Dermis microvascular lymphatic vessel endothelial cell (primary cell): Measurements from ENCODE around the gene ENPP5. TPM values are rescaled to one million over a fixed set of nuclear protein-coding genes. Genes with fewer than 3 reads are reported as not detected.

Source experiments
- DNase-seq, 2 donors: peaks; one replicate each; pipeline versions ENCODE4 v3.0.0 to v3.0.0-alpha.2; 2010; ENCODE audit warnings: low read depth in 2 of 2
- total RNA-seq: library from RNA; depleted of rRNA; stranded (reverse); fragments of >200 nt; gene quantifications from 2 replicates; pipeline ENCODE4 v1.2.1, GENCODE V29; 2014

Gene ENPP5
- under 0.01 TPM in 1 of 2 replicates, not detected in the other for total RNA-seq

GRCh38 chr6:46170357-46171289 is at the start of gene ENPP5:
TSS of gene ENPP5 (minus strand) at chr6:46170980. CDS start at chr6:46168262, 2,718 bp downstream.
- no peak for DNase-seq

DNA sequence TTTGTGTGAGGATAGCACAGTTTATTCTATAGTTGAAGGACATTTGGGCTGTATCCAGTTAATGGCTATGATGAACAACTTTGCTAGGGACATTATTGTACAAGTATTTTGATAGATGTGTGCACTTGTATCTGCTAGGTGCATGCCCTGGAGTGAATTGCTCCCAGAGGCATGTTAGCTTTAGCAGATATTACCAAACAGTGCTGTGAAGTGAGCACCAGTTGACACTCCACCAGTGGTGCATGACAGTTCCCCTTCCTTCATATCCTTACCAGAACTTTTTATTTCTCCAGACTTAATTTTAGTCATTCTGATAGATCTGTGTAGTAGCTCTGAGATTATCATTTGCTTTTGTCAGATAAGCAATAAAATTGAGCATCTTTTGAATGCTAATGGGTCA is 48.9 kb upstream of the ENPP5 start:
- no peak for DNase-seq

DNA sequence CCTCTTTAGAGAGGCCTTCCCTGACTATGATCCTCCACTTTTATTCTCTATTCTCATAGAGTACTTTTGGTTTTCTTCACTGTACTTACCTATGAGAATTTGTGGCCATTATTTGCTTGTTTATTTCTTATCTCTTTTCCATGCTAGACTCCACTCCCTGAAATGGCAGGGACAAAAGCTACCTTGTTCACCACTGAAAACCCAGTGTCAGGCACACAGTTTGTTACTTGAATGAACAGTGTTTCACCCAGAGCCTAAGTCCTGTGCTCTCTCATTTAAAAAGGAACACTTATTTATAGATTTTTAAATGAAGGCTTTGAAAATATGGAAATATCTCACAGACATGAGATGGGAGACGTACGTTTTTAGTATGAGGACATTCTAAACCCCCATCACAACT is 47.7 kb upstream of the ENPP5 start:
- DNase-seq: no peak

DNA sequence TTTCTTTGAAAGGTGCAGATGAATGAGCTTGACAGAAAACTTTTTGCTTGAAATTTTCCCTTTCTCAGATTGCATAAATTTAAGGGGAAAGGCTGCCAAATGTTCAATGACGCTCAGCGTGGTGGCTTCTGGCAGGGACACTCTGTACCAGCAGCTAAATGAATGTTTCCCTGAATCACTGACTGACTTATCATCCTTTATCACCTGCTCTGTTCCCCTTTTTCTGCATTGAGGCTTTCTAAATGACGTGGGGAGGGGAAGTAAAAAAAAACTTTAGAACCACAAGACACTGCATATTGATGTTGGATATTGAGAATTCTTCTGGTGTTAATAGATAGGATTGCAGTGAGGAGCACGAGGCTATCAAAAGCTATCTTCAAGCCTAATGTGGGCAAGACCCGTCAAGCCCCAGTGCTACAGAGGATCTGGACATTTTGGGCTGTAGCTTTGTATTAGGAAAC is 46.9 kb upstream of the ENPP5 start:
- no peak for DNase-seq

DNA sequence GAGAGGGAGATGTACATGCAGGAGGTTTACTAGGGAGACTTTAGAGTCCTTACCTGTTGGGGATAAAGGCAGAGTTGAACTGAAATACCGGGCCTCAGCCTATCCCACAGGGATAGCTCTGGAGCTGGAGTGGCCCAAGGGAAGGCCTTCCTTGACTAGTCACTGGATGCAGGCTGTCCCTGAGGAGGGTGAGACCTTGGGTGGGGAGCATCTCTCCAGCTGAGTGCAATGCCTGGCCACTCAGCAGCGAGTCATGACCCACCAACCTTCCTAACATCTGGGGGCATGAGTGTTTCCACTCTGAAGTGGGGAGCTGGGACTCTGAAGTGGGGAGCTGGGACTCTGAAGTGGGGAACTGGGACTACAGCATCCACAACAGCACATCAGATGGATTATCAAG is 46.1 kb upstream of the ENPP5 start:
- no peak for DNase-seq

- DNase-seq: no peak
Observed at GRCh38 chr6:46215777-46216176, 45.0 kb upstream of the ENPP5 start.

- no peak for DNase-seq
Observed at GRCh38 chr6:46215213-46215612, 44.4 kb upstream of the ENPP5 start.

DNA sequence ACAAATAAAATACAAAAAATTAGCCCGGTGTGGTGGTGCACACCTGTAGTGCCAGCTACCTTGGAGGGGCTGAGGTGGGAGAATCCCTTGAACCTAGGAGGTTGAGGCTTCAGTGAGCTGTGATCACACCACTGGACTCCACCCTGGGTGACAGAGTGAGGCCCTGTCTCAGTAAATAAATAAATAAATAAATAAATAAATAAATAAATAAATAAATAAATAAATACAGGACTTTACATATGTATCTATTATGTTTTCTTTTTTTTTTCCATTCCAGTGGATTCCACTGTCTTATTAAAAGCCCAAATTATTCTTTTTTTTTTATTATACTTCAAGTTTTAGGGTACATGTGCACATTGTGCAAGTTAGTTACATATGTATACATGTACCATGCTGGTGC is 41.1 kb upstream of the ENPP5 start:
- no peak for DNase-seq

DNA sequence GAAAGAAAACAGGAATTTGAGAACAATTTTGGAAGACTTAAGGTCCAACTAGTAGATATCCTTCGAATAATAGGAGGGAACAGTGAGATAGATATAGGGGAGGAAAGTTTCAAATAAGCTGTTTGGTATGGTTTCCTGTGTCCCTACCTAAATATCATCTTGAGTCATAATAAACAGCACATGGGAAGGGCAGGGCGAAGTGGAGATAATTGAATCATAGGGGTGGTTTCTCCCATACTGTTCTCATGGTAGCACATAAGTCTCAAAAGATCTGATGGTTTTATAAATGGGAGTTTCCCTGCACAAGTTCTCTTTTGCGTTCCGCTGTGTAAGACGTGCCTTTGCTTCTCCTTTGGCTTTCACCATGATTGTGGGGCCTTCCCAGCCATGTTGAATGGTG is 39.5 kb upstream of the ENPP5 start:
- no peak for DNase-seq

DNA sequence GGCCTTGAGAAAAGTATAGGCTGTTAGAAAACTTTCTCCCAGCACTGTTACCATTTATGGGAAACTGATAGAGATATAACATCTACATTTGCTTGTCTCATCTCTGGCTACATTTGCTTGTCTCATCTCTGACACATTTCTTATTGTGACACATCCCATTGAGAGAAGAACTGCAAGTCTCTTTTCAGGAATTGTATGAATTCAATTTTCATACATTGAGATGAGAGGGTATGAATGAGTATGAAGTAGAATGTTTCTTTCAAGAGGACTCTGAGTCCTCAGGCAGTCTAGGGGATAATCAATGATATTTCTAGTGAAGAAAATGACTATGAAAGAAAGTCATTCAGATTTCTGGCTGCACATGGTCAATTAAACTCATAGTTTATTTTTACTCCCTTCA is 37.5 kb upstream of the ENPP5 start:
- DNase-seq: no peak

GRCh38 chr6:46207174-46207573 is 36.4 kb upstream of the ENPP5 start:
- DNase-seq: no peak

GRCh38 chr6:46204880-46205650 is 34.3 kb upstream of the ENPP5 start:
- DNase-seq: no peak

GRCh38 chr6:46203391-46204177 is 32.8 kb upstream of the ENPP5 start:
- DNase-seq: no peak

DNA sequence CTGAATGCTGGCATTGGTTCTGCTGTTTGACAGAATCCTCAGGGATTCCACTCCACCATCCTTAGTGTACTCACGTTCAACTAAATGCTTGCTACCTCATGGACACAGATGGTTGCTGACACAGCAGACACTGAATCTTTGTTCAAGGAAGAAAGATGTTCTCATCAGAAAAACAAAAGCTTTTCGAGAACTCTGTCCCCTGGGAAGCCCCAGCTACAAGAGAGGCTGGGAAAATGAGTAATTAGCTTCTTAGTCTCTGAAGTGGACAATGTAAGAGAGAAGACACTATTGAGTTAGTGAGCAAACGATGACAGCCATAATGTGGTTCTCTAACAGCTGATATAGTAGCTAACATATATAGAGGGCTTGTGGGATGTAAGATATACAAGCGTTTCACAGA is 30.9 kb upstream of the ENPP5 start:
- DNase-seq: no peak

DNA sequence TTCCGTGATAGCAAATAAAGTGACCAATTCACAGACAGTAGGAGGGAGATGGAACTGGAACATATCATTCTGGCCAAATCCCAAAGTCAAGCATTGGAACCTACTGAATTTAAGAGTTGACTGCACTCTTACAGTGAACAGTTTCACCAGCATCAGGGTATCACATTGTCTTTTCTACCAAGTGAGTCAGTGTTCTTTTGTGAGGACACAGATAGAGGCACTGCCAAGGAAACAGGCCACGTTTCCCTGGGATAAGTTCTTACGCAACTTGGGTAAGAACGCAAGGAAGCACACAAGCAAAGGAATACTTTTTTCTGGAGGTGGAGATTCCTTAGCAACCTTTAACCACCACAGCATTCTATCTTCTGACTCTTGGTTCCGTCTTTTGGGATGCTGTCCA is 28.6 kb upstream of the ENPP5 start:
- DNase-seq: no peak

DNA sequence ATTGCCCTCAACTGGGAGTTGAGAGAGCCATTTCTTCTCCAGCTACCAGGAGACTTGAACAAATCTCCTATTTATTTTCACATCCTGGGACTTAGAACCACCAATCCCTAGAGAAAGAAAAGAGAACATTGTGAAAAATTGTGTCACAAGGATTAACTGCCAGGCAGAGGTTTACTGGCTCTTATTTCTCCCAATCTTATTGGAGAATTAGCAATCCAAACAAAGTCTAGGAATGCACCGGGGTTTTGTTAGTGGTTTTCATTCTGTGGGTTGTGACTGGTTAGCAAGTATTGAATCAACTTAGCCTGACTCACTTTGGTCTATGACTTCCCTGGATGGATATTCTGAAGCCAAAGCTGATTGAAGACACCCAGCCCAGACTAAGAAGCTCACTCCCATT is 21.2 kb upstream of the ENPP5 start:
- no peak for DNase-seq

- DNase-seq: no peak
Observed at GRCh38 chr6:46190889-46191288, 20.1 kb upstream of the ENPP5 start.

GRCh38 chr6:46189726-46190125 is 18.9 kb upstream of the ENPP5 start:
- no peak for DNase-seq

- DNase-seq: no peak
Observed at GRCh38 chr6:46186583-46186982, 15.8 kb upstream of the ENPP5 start.

DNA sequence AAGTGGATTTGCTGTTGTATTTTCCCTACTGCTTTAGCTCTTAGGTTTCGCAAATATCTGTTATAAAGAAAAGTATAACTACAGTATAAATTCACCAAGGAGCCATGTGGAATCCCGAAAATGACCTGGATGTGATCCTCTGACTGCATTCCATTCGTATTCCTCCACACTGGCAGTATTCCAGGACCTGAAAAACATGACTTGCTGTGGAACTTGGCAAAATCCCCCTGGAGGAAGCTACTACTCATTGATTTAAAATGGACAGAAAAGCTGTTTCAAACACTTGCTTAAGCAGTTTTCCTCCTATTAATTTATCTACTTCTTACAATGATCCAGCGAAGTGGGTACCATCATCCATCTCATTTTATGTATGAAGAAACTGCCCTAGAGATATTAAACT is 13.3 kb upstream of the ENPP5 start:
- peak; percentile 24 to 52 for DNase-seq

DNA sequence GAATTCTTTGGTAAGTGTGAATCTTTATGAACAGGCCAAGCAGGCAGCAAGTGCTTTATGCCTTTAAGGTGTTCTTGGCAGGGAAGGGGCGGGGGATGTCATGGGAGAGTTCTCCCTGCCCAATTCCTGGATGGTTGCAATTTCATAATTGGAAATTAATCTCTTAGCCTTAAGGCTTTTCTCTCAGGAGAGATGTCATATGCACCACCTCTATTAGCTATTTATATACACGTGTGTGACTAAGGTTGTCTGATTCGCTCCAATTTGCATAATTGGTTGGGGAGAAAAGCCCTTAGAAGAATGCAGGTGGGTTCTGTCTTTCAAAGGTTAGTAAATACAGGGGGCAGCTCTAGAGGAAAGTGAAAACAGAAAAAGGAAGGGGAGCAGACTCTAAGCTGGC is 5.2 kb upstream of the ENPP5 start:
- no peak for DNase-seq

GRCh38 chr6:46175446-46175845 is 4.7 kb upstream of the ENPP5 start:
- no peak for DNase-seq
